HG03025 (cell line): ENCODE results near the gene LIPG.
"Not testable (repeated sequence)": the region's sequence is repeated elsewhere in the genome, so short reads cannot be mapped to it uniquely, and the experiment has no call there.

Experiments used
- ATAC-seq: cut with Tn5 transposase; IDR thresholded peaks from one replicate; pipeline ENCODE4 v1.9.1; 2021; ENCODE audit warnings: mild to moderate bottlenecking, moderate library complexity; ENCODE audit not compliant: unreplicated experiment, low FRiP score

Gene LIPG

GRCh38 chr18:49569724-49570123 lies 7.9 kb downstream of the LIPG start:
- no peak for ATAC-seq

- no peak for ATAC-seq
These were observed 9.0 kb downstream of the LIPG start for GRCh38 chr18:49570836-49571235.

- ATAC-seq, result no peak
These were observed 10.9 kb downstream of the LIPG start for GRCh38 chr18:49572611-49573345.

GRCh38 chr18:49573835-49574234 lies 12.0 kb downstream of the LIPG start:
- no peak for ATAC-seq

- ATAC-seq, result not testable (repeated sequence)
These were observed 17.2 kb downstream of the LIPG start for GRCh38 chr18:49579041-49579440.

- ATAC-seq, result not testable (repeated sequence)
These were observed 17.7 kb downstream of the LIPG start for GRCh38 chr18:49579583-49579982.

GRCh38 chr18:49580279-49580678 lies 18.4 kb downstream of the LIPG start:
- ATAC-seq, result no peak

- no peak for ATAC-seq
These were observed 19.5 kb downstream of the LIPG start for GRCh38 chr18:49581371-49581770.

- ATAC-seq, result no peak
These were observed 20.7 kb downstream of the LIPG start for GRCh38 chr18:49582579-49582978.

- ATAC-seq, result no peak
These were observed 22.5 kb downstream of the LIPG start for GRCh38 chr18:49584394-49584793.

GRCh38 chr18:49584951-49585350 lies 23.1 kb downstream of the LIPG start:
- ATAC-seq, result not testable (repeated sequence)

GRCh38 chr18:49585781-49586663 lies 24.2 kb downstream of the LIPG start:
- ATAC-seq, result no peak

- no peak for ATAC-seq
These were observed 26.3 kb downstream of the LIPG start for GRCh38 chr18:49588171-49588570.

GRCh38 chr18:49588971-49589370 lies 27.1 kb downstream of the LIPG start:
- ATAC-seq, result no peak

- ATAC-seq, result no peak
These were observed 28.8 kb downstream of the LIPG start for GRCh38 chr18:49590608-49591007.

- ATAC-seq, result no peak
These were observed 29.4 kb downstream of the LIPG start for GRCh38 chr18:49591271-49591670.

GRCh38 chr18:49591775-49592174 lies 29.9 kb downstream of the LIPG start:
- no peak for ATAC-seq

- no peak for ATAC-seq
These were observed 34.8 kb downstream of the LIPG start for GRCh38 chr18:49596687-49597086.

GRCh38 chr18:49597157-49597931 lies 35.5 kb downstream of the LIPG start:
- no peak for ATAC-seq

GRCh38 chr18:49601211-49601610 lies 39.4 kb downstream of the LIPG start:
- ATAC-seq, result no peak
